SH-SY5Y (cell line): ENCODE results near the gene NPTXR.

Source experiments
- GATA2 ChIP-seq: IDR thresholded peaks from 2 replicates; pipeline ENCODE4 v1.6.1; 2011; ENCODE audit warnings: mild to moderate bottlenecking, low read depth, low read length
- GATA3 ChIP-seq: IDR thresholded peaks from 2 replicates; pipeline ENCODE4 v1.6.1; 2011; ENCODE audit warnings: low read depth, mild to moderate bottlenecking, low read length, moderate library complexity

- no peak for TF ChIP-seq GATA3
- TF ChIP-seq GATA2: no peak
Observed at GRCh38 chr22:38850941-38851849, 7.4 kb upstream of the NPTXR start.
